Activated CD4-positive, alpha-beta memory T cell treated with anti-CD3 and anti-CD28 coated beads, Interleukin-2, amount 10 ng/mL, durations not matched to agents 7 days and 5 days (primary cell): ENCODE measurements around the gene BRD3. TPM values are rescaled to one million over a fixed set of nuclear protein-coding genes. Genes with fewer than 3 reads are reported as not detected.
"Not testable (repeated sequence)": the region's sequence is repeated elsewhere in the genome, so short reads cannot be mapped to it uniquely, and the experiment has no call there.

Experiments used
- CTCF ChIA-PET: fragments of 350-600 bp; sonication (Branson Sonifier 250); formaldehyde crosslinking; loops from one replicate; lab custom pipeline; 2021; ENCODE audit warnings: antibody characterized with exemption, inconsistent platforms; lab: Charles Lee
- POLR2A ChIA-PET: fragments of 350-600 bp; sonication (Branson Sonifier 250); formaldehyde crosslinking; loops from one replicate; lab custom pipeline; 2021; ENCODE audit warnings: antibody characterized with exemption; lab: Charles Lee
- DNase-seq: peaks from one replicate; pipeline ENCODE4 v3.0.0-alpha.2; 2020
- H3K27ac Mint-ChIP-seq: one replicate; pipeline ENCODE4 v1.8.0; 2021; ENCODE audit warnings: mild to moderate bottlenecking, mixed read lengths
- H3K27me3 Mint-ChIP-seq: one replicate; pipeline ENCODE4 v1.8.0; 2021; ENCODE audit warnings: mixed read lengths
- H3K36me3 Mint-ChIP-seq: one replicate; pipeline ENCODE4 v1.8.0; 2021; ENCODE audit warnings: low read depth, mixed read lengths
- H3K4me1 Mint-ChIP-seq: one replicate; pipeline ENCODE4 v1.8.0; 2021; ENCODE audit warnings: mixed read lengths
- H3K4me3 Mint-ChIP-seq: one replicate; pipeline ENCODE4 v1.8.0; 2021; ENCODE audit warnings: mild to moderate bottlenecking, mixed read lengths
- H3K9me3 Mint-ChIP-seq: one replicate; pipeline ENCODE4 v1.8.0; 2021; ENCODE audit warnings: mixed read lengths
- total RNA-seq, 2 experiments: library from RNA; stranded (reverse); gene quantifications; one replicate each; pipeline ENCODE4 v1.2.3, GENCODE V29; 2021

BRD3 gene
- total RNA-seq, 2 experiments from 2014 or later: 26.0 to 29.3 TPM

- POLR2A ChIA-PET: interaction anchor here (1.1 to 2.6 kb wide), 3 partner anchors 37 to 212 kb away, joined by 3 to 9 read pairs (median 3); no protein-coding TSS in a partner anchor
Observed at GRCh38 chr9:133992780-133993634, 74.8 kb downstream of the BRD3 start.

GRCh38 chr9:133991964-133992779, 75.7 kb downstream of the BRD3 start, which contains the start of gene VAV2:
Gene VAV2, minus strand, starts transcription at chr9:133992324. Its CDS starts 46 bp downstream, at chr9:133992278.
- CTCF ChIA-PET: interaction anchor here (3.4 to 3.7 kb wide), 2 partner anchors 199 to 210 kb away, joined by 29 to 79 read pairs; no protein-coding TSS in a partner anchor
- Mint-ChIP-seq H3K36me3 (no peaks in the 10 kb centered on the region), H3K27ac (no peak within 1 kb of the TSS), H3K4me1 (peaks cover 1% of the 10 kb centered on the region), H3K4me3 (peak within 1 kb of the TSS; percentile 59), H3K9me3 (no peaks in the 10 kb centered on the region), H3K27me3 (peaks cover 17% of the 10 kb centered on the region)
- POLR2A ChIA-PET: interaction anchor here (2.6 kb wide), 1 partner anchor 209 kb away, joined by 9 read pairs; no protein-coding TSS in a partner anchor
- peak; percentile 43 for DNase-seq

More at GRCh38 chr9:133992780-133993634, 74.8 kb downstream of the BRD3 start:
- peak overlapping the region; percentile 59 for H3K4me3 Mint-ChIP-seq
- peaks cover 17% of the 10 kb centered on the region for H3K27me3 Mint-ChIP-seq
- no peaks in the 10 kb centered on the region for H3K9me3 Mint-ChIP-seq
- H3K4me1 Mint-ChIP-seq: peaks cover 1% of the 10 kb centered on the region
- CTCF ChIA-PET: interaction anchor here (0.7 to 3.7 kb wide), 6 partner anchors 13 to 211 kb away, joined by 3 to 79 read pairs (median 10); no protein-coding TSS in a partner anchor
- no peak overlapping the region for H3K27ac Mint-ChIP-seq
- peak; percentile 72 for DNase-seq
- no peaks in the 10 kb centered on the region for H3K36me3 Mint-ChIP-seq

GRCh38 chr9:133991214-133991921, 76.5 kb downstream of the BRD3 start:
- POLR2A ChIA-PET: no interaction called here
- Mint-ChIP-seq H3K4me1 (peaks cover 1% of the 10 kb centered on the region), H3K27ac (no peak overlapping the region), H3K9me3 (no peaks in the 10 kb centered on the region), H3K4me3 (peak overlapping the region; percentile 24), H3K36me3 (no peaks in the 10 kb centered on the region), H3K27me3 (peaks cover 17% of the 10 kb centered on the region)
- DNase-seq: no peak
- CTCF ChIA-PET: no interaction called here

GRCh38 chr9:133990366-133991213, 77.2 kb downstream of the BRD3 start:
- Mint-ChIP-seq H3K4me1 (peaks cover 1% of the 10 kb centered on the region), H3K9me3 (no peaks in the 10 kb centered on the region), H3K27me3 (peaks cover 17% of the 10 kb centered on the region), H3K36me3 (no peaks in the 10 kb centered on the region), H3K4me3 (peak overlapping the region; percentile 27), H3K27ac (no peak overlapping the region)
- ChIA-PET POLR2A (no interaction called here), CTCF (no interaction called here)
- no peak for DNase-seq

GRCh38 chr9:133989625-133990365, 78.0 kb downstream of the BRD3 start:
- H3K4me3 Mint-ChIP-seq: no peak overlapping the region
- no peak for DNase-seq
- peaks cover 1% of the 10 kb centered on the region for H3K4me1 Mint-ChIP-seq
- H3K27me3 Mint-ChIP-seq: peaks cover 17% of the 10 kb centered on the region
- H3K9me3 Mint-ChIP-seq: no peaks in the 10 kb centered on the region
- ChIA-PET POLR2A (no interaction called here), CTCF (interaction anchor here (0.7 kb wide), 1 partner anchor 1427 kb away, joined by 3 read pairs; no protein-coding TSS in a partner anchor)
- no peak overlapping the region for H3K27ac Mint-ChIP-seq
- no peaks in the 10 kb centered on the region for H3K36me3 Mint-ChIP-seq

- peaks cover 15% of the 10 kb centered on the region for H3K27me3 Mint-ChIP-seq
- H3K4me3 Mint-ChIP-seq, H3K4me1 Mint-ChIP-seq, H3K36me3 Mint-ChIP-seq, DNase-seq, POLR2A ChIA-PET, H3K27ac Mint-ChIP-seq, H3K9me3 Mint-ChIP-seq: not testable (repeated sequence)
- CTCF ChIA-PET: interaction anchor here (0.7 kb wide), 1 partner anchor 1428 kb away, joined by 3 read pairs; no protein-coding TSS in a partner anchor
Observed at GRCh38 chr9:133988771-133989170, 79.1 kb downstream of the BRD3 start.

- H3K27me3 Mint-ChIP-seq: peaks cover 15% of the 10 kb centered on the region
- CTCF ChIA-PET: no interaction called here
Observed at GRCh38 chr9:133987946-133988665, 79.7 kb downstream of the BRD3 start.

GRCh38 chr9:133987446-133987788, 80.4 kb downstream of the BRD3 start:
- Mint-ChIP-seq H3K4me1 (no peaks in the 10 kb centered on the region), H3K9me3 (no peaks in the 10 kb centered on the region), H3K4me3 (no peak overlapping the region), H3K27me3 (peaks cover 15% of the 10 kb centered on the region), H3K27ac (no peak overlapping the region), H3K36me3 (no peaks in the 10 kb centered on the region)
- no peak for DNase-seq
- CTCF ChIA-PET: no interaction called here
- POLR2A ChIA-PET: no interaction called here

More at GRCh38 chr9:133987946-133988665, 79.7 kb downstream of the BRD3 start:
- no peak for DNase-seq
- Mint-ChIP-seq H3K4me3 (no peak overlapping the region), H3K9me3 (no peaks in the 10 kb centered on the region), H3K36me3 (no peaks in the 10 kb centered on the region), H3K4me1 (no peaks in the 10 kb centered on the region), H3K27ac (no peak overlapping the region)
- POLR2A ChIA-PET: no interaction called here

- Mint-ChIP-seq H3K9me3 (no peaks in the 10 kb centered on the region), H3K4me3 (no peak overlapping the region), H3K27me3 (peaks cover 15% of the 10 kb centered on the region), H3K27ac (no peak overlapping the region), H3K4me1 (no peaks in the 10 kb centered on the region), H3K36me3 (no peaks in the 10 kb centered on the region)
- ChIA-PET POLR2A (no interaction called here), CTCF (no interaction called here)
- no peak for DNase-seq
Observed at GRCh38 chr9:133986774-133987445, 80.9 kb downstream of the BRD3 start.

- peaks cover 15% of the 10 kb centered on the region for H3K27me3 Mint-ChIP-seq
Observed at GRCh38 chr9:133986061-133986460, 81.8 kb downstream of the BRD3 start.

More at GRCh38 chr9:133986061-133986460, 81.8 kb downstream of the BRD3 start:
- Mint-ChIP-seq H3K27ac (no peak overlapping the region), H3K4me1 (no peaks in the 10 kb centered on the region), H3K4me3 (no peak overlapping the region), H3K36me3 (no peaks in the 10 kb centered on the region), H3K9me3 (no peaks in the 10 kb centered on the region)
- DNase-seq: no peak
- ChIA-PET CTCF (interaction anchor here (0.8 kb wide), 1 partner anchor 8 kb away, joined by 3 read pairs; no protein-coding TSS in a partner anchor), POLR2A (no interaction called here)
